ENCODE data around the gene ADAM23.

Gene ADAM23

GRCh38 chr2:206642075-206643025, 199.0 kb downstream of the ADAM23 start, which contains the start of gene FAM237A:
Gene FAM237A, plus strand, starts transcription at chr2:206642487. Its CDS starts 1,750 bp downstream, at chr2:206644237.
- no peaks in the 10 kb centered on the region for H3K4me1 Mint-ChIP-seq (ENCODE audit: low read depth)
- no peaks in the 10 kb centered on the region for H3K36me3 Mint-ChIP-seq (ENCODE audit: low read depth)
- DNase-seq, result peak; percentile 23
- no peak within 1 kb of the TSS for H3K27ac Mint-ChIP-seq
- H3K4me3 Mint-ChIP-seq, result no peak within 1 kb of the TSS
- H3K9me3 Mint-ChIP-seq, result no peaks in the 10 kb centered on the region
- H3K27me3 Mint-ChIP-seq, result peaks cover 17% of the 10 kb centered on the region

- Mint-ChIP-seq H3K4me1 (ENCODE audit: low read depth) (no peaks in the 10 kb centered on the region), H3K27me3 (peaks cover 17% of the 10 kb centered on the region), H3K27ac (no peak overlapping the region), H3K9me3 (no peaks in the 10 kb centered on the region), H3K36me3 (ENCODE audit: low read depth) (no peaks in the 10 kb centered on the region), H3K4me3 (no peak overlapping the region)
- DNase-seq, result no peak
Measured at GRCh38 chr2:206647985-206648384, 204.7 kb downstream of the ADAM23 start.

GRCh38 chr2:206657087-206657486, 213.8 kb downstream of the ADAM23 start:
- Mint-ChIP-seq H3K9me3 (peaks cover 12% of the 10 kb centered on the region), H3K36me3 (ENCODE audit: low read depth) (no peaks in the 10 kb centered on the region), H3K27me3 (peaks cover 10% of the 10 kb centered on the region)

GRCh38 chr2:206665251-206665650, 221.9 kb downstream of the ADAM23 start:
- Mint-ChIP-seq H3K36me3 (ENCODE audit: low read depth) (no peaks in the 10 kb centered on the region), H3K27me3 (peaks cover 23% of the 10 kb centered on the region), H3K27ac (no peak overlapping the region), H3K4me3 (no peak overlapping the region), H3K9me3 (no peaks in the 10 kb centered on the region), H3K4me1 (ENCODE audit: low read depth) (no peaks in the 10 kb centered on the region)
- no peak for DNase-seq

More at GRCh38 chr2:206657087-206657486, 213.8 kb downstream of the ADAM23 start:
- H3K4me1 Mint-ChIP-seq (ENCODE audit: low read depth), result no peaks in the 10 kb centered on the region
- no peak overlapping the region for H3K27ac Mint-ChIP-seq
- DNase-seq, result no peak
- no peak overlapping the region for H3K4me3 Mint-ChIP-seq
